Measurements from ENCODE around the gene RAPGEF4. TPM values are rescaled to one million over a fixed set of nuclear protein-coding genes. Genes with fewer than 3 reads are reported as not detected.

The RAPGEF4 gene
- total and polyA plus RNA-seq, 2 of the 8 experiments (the other 6 are each of a cell fraction or from before 2014, with no cell fraction given), result 1.2 to 2.6 TPM

DNA sequence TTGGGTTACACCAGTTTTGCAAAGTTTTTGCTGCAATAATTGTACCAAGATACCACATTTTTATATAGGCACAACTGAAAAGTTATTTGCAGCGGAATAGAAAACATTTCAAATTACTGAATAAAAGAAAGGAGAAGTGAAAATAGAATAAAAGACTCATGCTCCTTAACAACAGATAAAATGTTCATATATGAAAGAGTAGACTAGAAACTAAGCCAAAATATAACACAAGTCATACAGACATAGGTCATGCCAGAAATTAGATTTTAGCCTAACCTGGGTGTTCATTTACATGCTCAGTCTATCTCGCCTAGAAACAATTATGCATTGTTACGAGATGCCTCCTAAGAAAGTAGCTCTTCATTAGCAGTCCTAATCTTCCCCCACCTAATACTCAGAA, 323.6 kb downstream of the RAPGEF4 start (continued):
- TF ChIP-seq SP4 (IDR thresholded peaks at IDR 0.05; ENCODE audit: low read length), result no peak
- no peak for TF ChIP-seq RXRA (IDR thresholded peaks at IDR 0.05; ENCODE audit: insufficient read depth, low read depth, low read length)
- TF ChIP-seq CREB1 (IDR thresholded peaks at IDR 0.05), result no peak

Data from H1 (cell line).